SIG-M5 treated with dmso at 0.1 percent for 504 hours (cell line): ENCODE results near the gene ZMAT5.

Experiments
- DNase-seq: peaks from one replicate; lab custom pipeline; 2025; ENCODE audit not compliant: unreplicated experiment; lab: John Stamatoyannopoulos, UW

ZMAT5 gene

GRCh38 chr22:29692327-29692640 is 74.5 kb downstream of the ZMAT5 start:
- DNase-seq, result no peak

GRCh38 chr22:29691636-29692326 is 75.0 kb downstream of the ZMAT5 start:
- DNase-seq, result no peak

- no peak for DNase-seq
Measured at GRCh38 chr22:29690476-29690875, 76.3 kb downstream of the ZMAT5 start.

- peak; percentile 7 for DNase-seq
Measured at GRCh38 chr22:29689880-29690213, 77.0 kb downstream of the ZMAT5 start.

GRCh38 chr22:29689206-29689879 is 77.5 kb downstream of the ZMAT5 start:
- no peak for DNase-seq

GRCh38 chr22:29684244-29684643 is 82.6 kb downstream of the ZMAT5 start:
- no peak for DNase-seq

GRCh38 chr22:29683536-29683935 is 83.3 kb downstream of the ZMAT5 start:
- no peak for DNase-seq
